ENCODE measurements around the gene PDE3A. TPM values are rescaled to one million over a fixed set of nuclear protein-coding genes. Genes with fewer than 3 reads are reported as not detected.

The PDE3A gene
- total RNA-seq, 1 donor, result 3.9 TPM

GRCh38 chr12:20514598-20514997 is 146.3 kb downstream of the PDE3A start:
- DNase-seq (ENCODE audit: low read depth), result no peak
- H3K4me3 ChIP-seq (ENCODE audit: low read depth, low read length), result no peak overlapping the region

GRCh38 chr12:20520532-20520931 is 152.2 kb downstream of the PDE3A start:
- no peak for TF ChIP-seq CTCF (IDR thresholded peaks at IDR 0.05; ENCODE audit: insufficient read depth, low read depth, low read length)
- DNase-seq (ENCODE audit: low read depth), result no peak
- no peak overlapping the region for H3K4me3 ChIP-seq (ENCODE audit: low read depth, low read length)

More at GRCh38 chr12:20514598-20514997, 146.3 kb downstream of the PDE3A start:
- TF ChIP-seq CTCF (IDR thresholded peaks at IDR 0.05; ENCODE audit: insufficient read depth, low read depth, low read length), result no peak

- no peak for TF ChIP-seq CTCF (IDR thresholded peaks at IDR 0.05; ENCODE audit: insufficient read depth, low read depth, low read length)
- no peak overlapping the region for H3K4me3 ChIP-seq (ENCODE audit: low read depth, low read length)
- no peak for DNase-seq (ENCODE audit: low read depth)
These were observed 155.3 kb downstream of the PDE3A start for GRCh38 chr12:20523658-20524057.

GRCh38 chr12:20524113-20524512 is 155.8 kb downstream of the PDE3A start:
- no peak for TF ChIP-seq CTCF (IDR thresholded peaks at IDR 0.05; ENCODE audit: insufficient read depth, low read depth, low read length)
- DNase-seq (ENCODE audit: low read depth), result no peak
- H3K4me3 ChIP-seq (ENCODE audit: low read depth, low read length), result no peak overlapping the region

GRCh38 chr12:20525064-20525610 is 156.8 kb downstream of the PDE3A start:
- TF ChIP-seq CTCF (IDR thresholded peaks at IDR 0.05; ENCODE audit: insufficient read depth, low read depth, low read length), result no peak
- DNase-seq (ENCODE audit: low read depth), result no peak
- H3K4me3 ChIP-seq (ENCODE audit: low read depth, low read length), result no peak overlapping the region

- no peak for TF ChIP-seq CTCF (IDR thresholded peaks at IDR 0.05; ENCODE audit: insufficient read depth, low read depth, low read length)
- peak; percentile 74 for DNase-seq (ENCODE audit: low read depth)
These were observed 159.3 kb downstream of the PDE3A start for GRCh38 chr12:20527417-20528163.

More at GRCh38 chr12:20527417-20528163, 159.3 kb downstream of the PDE3A start:
- no peak overlapping the region for H3K4me3 ChIP-seq (ENCODE audit: low read depth, low read length)
